Measurements from ENCODE around the gene SEMA3D.

DNA sequence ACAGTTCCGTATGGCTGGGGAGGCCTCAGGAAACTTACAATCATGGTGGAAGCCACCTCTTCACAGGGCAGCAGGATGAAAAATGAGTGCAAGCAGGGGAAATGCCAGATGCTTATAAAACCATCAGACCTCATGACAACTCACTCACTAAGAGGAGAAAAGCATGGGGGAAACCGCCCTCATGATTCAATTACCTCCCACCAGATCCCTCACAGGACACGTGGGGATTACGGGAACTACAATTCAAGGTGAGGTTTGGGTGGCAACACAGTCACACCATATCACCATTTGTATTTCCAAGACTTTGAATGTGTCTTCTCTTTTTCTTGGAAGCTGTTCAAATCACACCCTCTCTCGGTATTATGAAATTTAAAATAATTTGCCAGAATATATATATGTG lies 80.1 kb downstream of the SEMA3D start:
- TF ChIP-seq, protein P1, sequence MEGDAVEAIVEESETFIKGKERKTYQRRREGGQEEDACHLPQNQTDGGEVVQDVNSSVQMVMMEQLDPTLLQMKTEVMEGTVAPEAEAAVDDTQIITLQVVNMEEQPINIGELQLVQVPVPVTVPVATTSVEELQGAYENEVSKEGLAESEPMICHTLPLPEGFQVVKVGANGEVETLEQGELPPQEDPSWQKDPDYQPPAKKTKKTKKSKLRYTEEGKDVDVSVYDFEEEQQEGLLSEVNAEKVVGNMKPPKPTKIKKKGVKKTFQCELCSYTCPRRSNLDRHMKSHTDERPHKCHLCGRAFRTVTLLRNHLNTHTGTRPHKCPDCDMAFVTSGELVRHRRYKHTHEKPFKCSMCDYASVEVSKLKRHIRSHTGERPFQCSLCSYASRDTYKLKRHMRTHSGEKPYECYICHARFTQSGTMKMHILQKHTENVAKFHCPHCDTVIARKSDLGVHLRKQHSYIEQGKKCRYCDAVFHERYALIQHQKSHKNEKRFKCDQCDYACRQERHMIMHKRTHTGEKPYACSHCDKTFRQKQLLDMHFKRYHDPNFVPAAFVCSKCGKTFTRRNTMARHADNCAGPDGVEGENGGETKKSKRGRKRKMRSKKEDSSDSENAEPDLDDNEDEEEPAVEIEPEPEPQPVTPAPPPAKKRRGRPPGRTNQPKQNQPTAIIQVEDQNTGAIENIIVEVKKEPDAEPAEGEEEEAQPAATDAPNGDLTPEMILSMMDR (IDR thresholded peaks at IDR 0.05): no peak
- no peak for TF ChIP-seq POLR2A (IDR thresholded peaks at IDR 0.05)
- no peak for TF ChIP-seq EP300 (IDR thresholded peaks at IDR 0.05)

Measured in tibial nerve (tissue), 4 donors.